HEK293T (cell line): ENCODE data around the gene NPEPPS.

ENCODE experiments used
- ARNT ChIP-seq: fragments of 450-650 bp; IDR thresholded peaks from 2 replicates; pipeline ENCODE4 v1.6.1; 2017; ENCODE audit warnings: mild to moderate bottlenecking
- BHLHE40 ChIP-seq: fragments of 450-650 bp; IDR thresholded peaks from 2 replicates; pipeline ENCODE4 v1.6.1; 2016; ENCODE audit warnings: mild to moderate bottlenecking, moderate library complexity, borderline replicate concordance
- FOXA1 ChIP-seq: fragments of 450-650 bp; IDR thresholded peaks from 2 replicates; pipeline ENCODE4 v1.6.1; 2016; ENCODE audit warnings: mild to moderate bottlenecking
- SP1 ChIP-seq: fragments of 450-650 bp; IDR thresholded peaks from 2 replicates; pipeline ENCODE4 v1.6.1; 2017
- TARDBP ChIP-seq: fragments of 450-650 bp; IDR thresholded peaks from 2 replicates; pipeline ENCODE4 v1.6.1; 2016

- TF ChIP-seq SP1 = no peak
- no peak for TF ChIP-seq FOXA1
- TF ChIP-seq TARDBP = no peak
- no peak for TF ChIP-seq ARNT
- no peak for TF ChIP-seq BHLHE40
Measured at GRCh38 chr17:47670064-47670463, 139.2 kb downstream of the NPEPPS start.
